ELR (cell line): ENCODE data around the gene SNX11.
"Not testable (repeated sequence)": the region's sequence is repeated elsewhere in the genome, so short reads cannot be mapped to it uniquely, and the experiment has no call there.

Experiments
- DNase-seq: peaks from one replicate; pipeline ENCODE4 v3.0.0-alpha.2; 2015; ENCODE audit warnings: low read depth

The SNX11 gene

GRCh38 chr17:48107137-48108055 is at the start of gene SNX11:
TSS of gene SNX11 (plus strand) at chr17:48107766. CDS start at chr17:48112044, 4,278 bp downstream.
- DNase-seq: peak; percentile 94

- DNase-seq: no peak
These were observed 49.0 kb upstream of the SNX11 start for GRCh38 chr17:48058393-48059124.

GRCh38 chr17:48059125-48059668 is 48.4 kb upstream of the SNX11 start:
- no peak for DNase-seq

- no peak for DNase-seq
These were observed 47.3 kb upstream of the SNX11 start for GRCh38 chr17:48060249-48060648.

GRCh38 chr17:48062273-48062672 is 45.3 kb upstream of the SNX11 start:
- DNase-seq: no peak

- no peak for DNase-seq
These were observed 42.9 kb upstream of the SNX11 start for GRCh38 chr17:48064638-48065037.

GRCh38 chr17:48066192-48066591 is 41.4 kb upstream of the SNX11 start:
- DNase-seq: no peak

GRCh38 chr17:48066656-48067055 is 40.9 kb upstream of the SNX11 start:
- DNase-seq: no peak

- no peak for DNase-seq
These were observed 40.3 kb upstream of the SNX11 start for GRCh38 chr17:48067245-48067644.

GRCh38 chr17:48067808-48068207 is 39.8 kb upstream of the SNX11 start:
- DNase-seq: not testable (repeated sequence)

GRCh38 chr17:48068491-48068961 is 39.0 kb upstream of the SNX11 start:
- DNase-seq: peak; percentile 70

GRCh38 chr17:48070195-48070594 is 37.4 kb upstream of the SNX11 start:
- DNase-seq: no peak

- no peak for DNase-seq
These were observed 35.9 kb upstream of the SNX11 start for GRCh38 chr17:48071654-48072053.

GRCh38 chr17:48072811-48073210 is 34.8 kb upstream of the SNX11 start:
- not testable (repeated sequence) for DNase-seq

GRCh38 chr17:48073566-48074094 is 33.9 kb upstream of the SNX11 start:
- not testable (repeated sequence) for DNase-seq

- DNase-seq: peak; percentile 90
These were observed 33.1 kb upstream of the SNX11 start for GRCh38 chr17:48074322-48075081.

GRCh38 chr17:48077152-48077551 is 30.4 kb upstream of the SNX11 start:
- DNase-seq: not testable (repeated sequence)

GRCh38 chr17:48081858-48082257 is 25.7 kb upstream of the SNX11 start:
- no peak for DNase-seq

GRCh38 chr17:48084932-48085331 is 22.6 kb upstream of the SNX11 start:
- no peak for DNase-seq

- DNase-seq: no peak
These were observed 14.1 kb upstream of the SNX11 start for GRCh38 chr17:48093341-48094045.

GRCh38 chr17:48095611-48096010 is 12.0 kb upstream of the SNX11 start:
- no peak for DNase-seq
